Brain microvascular endothelial cell (primary cell): Measurements from ENCODE around the gene METRNL.

ENCODE experiments used
- DNase-seq: peaks from one replicate; pipeline ENCODE4 v3.0.0-alpha.2; 2020
- H3K27ac ChIP-seq: fragments of 250-450 bp; sonication (Bioruptor Pico); 2 replicates; pipeline ENCODE4 v1.5.1; 2020; ENCODE audit warnings: mild to moderate bottlenecking, moderate library complexity
- H3K27me3 ChIP-seq: fragments of 250-450 bp; sonication (Bioruptor Pico); replicated peaks from 2 replicates; pipeline ENCODE4 v1.5.1; 2020; ENCODE audit warnings: mild to moderate bottlenecking
- H3K36me3 ChIP-seq: fragments of 250-450 bp; sonication (Bioruptor Pico); replicated peaks from 2 replicates; pipeline ENCODE4 v1.5.1; 2020; ENCODE audit warnings: mild to moderate bottlenecking
- H3K4me3 ChIP-seq: 2 replicates; pipeline ENCODE4 v1.5.1; 2011; ENCODE audit warnings: low read depth, mild to moderate bottlenecking, control low read depth, low read length, moderate library complexity
- in situ Hi-C: cut with HindIII; loops from 2 replicates; pipeline ENCODE4 v1.10.0; 2017; ENCODE audit warnings: low sequenced_read_pairs, low pct_ligation_motif_present
- TF ChIP-seq, protein P1 (sequence below): IDR thresholded peaks from 2 replicates; pipeline ENCODE4 v1.5.1; 2011; ENCODE audit warnings: low read depth, mild to moderate bottlenecking, moderate library complexity, low read length, control low read depth, inconsistent platforms; ENCODE audit errors: missing control alignments

The METRNL gene

DNA sequence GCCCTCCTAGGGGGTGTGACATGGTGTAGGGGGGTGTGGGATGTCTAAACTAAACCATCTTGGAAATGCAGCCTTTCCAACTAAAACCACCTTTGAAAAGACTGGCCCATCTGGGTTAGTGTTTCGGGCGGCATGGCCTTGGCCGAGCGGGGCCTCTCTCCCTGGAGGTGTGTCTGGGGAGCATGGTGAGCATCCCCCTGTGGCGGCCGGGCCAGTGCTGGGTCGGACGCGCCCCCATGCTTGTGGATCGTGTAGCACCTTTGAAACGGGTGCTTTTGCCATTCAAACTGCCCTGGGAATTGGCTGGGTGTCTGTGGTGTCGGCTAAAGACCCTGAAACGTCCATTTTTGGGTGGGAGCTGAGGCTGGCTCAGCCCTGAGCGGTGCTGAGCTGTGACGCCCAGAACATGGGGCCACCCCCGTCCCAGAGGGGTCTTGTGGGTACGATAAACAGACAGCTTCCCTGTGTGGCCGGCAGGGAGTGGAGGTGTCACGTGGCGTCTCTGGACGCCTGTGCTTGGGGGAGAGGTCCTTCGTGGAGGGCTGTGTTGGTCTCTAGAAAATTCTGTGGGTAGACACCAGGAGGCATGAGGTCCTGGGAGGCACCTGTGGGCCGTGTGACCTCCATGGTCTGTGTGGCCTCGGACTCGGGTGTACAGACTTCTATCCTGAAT lies 6.3 kb downstream of the METRNL start:
- no peak for DNase-seq
- Histone ChIP-seq H3K36me3 (peaks cover 52% of the 10 kb centered on the region), H3K4me3 (no peak overlapping the region), H3K27me3 (no peaks in the 10 kb centered on the region), H3K27ac (no peak overlapping the region)
- in situ Hi-C loops = no loop called here
- TF ChIP-seq, protein P1, sequence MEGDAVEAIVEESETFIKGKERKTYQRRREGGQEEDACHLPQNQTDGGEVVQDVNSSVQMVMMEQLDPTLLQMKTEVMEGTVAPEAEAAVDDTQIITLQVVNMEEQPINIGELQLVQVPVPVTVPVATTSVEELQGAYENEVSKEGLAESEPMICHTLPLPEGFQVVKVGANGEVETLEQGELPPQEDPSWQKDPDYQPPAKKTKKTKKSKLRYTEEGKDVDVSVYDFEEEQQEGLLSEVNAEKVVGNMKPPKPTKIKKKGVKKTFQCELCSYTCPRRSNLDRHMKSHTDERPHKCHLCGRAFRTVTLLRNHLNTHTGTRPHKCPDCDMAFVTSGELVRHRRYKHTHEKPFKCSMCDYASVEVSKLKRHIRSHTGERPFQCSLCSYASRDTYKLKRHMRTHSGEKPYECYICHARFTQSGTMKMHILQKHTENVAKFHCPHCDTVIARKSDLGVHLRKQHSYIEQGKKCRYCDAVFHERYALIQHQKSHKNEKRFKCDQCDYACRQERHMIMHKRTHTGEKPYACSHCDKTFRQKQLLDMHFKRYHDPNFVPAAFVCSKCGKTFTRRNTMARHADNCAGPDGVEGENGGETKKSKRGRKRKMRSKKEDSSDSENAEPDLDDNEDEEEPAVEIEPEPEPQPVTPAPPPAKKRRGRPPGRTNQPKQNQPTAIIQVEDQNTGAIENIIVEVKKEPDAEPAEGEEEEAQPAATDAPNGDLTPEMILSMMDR = no peak

DNA sequence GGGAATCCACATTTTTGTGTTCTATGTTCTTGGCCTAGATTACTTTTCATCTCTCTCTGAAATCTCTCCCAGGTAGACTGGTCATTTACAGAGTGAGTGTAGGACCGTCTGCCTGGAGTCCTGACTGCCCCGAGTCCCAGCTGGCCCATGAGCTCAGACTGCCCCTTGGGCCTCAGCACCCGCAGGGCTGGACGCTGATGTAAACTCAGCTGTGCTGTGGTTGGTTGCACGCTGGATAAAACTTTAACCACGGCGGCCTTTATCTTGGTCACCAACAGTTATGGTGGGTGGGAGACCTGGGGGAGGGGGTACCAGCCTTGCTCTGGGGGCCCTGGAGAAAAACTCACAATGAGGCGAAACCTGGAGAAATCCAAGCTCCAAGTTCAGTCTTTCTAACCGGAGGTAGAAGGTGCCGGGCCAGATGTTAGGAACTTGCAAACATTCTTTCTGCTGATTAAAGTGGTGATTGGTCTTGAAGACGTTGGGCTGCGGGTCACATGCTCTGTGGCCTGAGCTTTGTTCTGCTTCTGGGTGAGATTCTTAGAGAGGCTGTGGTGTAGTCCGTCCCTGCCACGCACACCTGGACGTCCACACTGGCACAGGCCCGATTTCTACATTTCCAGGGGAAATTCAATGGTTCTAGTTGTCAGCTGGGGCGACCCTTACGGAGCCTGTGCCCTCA lies 6.9 kb downstream of the METRNL start:
- TF ChIP-seq, protein P1 = no peak
- Histone ChIP-seq H3K4me3 (no peak overlapping the region), H3K36me3 (peaks cover 58% of the 10 kb centered on the region), H3K27me3 (no peaks in the 10 kb centered on the region), H3K27ac (no peak overlapping the region)
- DNase-seq = no peak
- in situ Hi-C loops = no loop called here

DNA sequence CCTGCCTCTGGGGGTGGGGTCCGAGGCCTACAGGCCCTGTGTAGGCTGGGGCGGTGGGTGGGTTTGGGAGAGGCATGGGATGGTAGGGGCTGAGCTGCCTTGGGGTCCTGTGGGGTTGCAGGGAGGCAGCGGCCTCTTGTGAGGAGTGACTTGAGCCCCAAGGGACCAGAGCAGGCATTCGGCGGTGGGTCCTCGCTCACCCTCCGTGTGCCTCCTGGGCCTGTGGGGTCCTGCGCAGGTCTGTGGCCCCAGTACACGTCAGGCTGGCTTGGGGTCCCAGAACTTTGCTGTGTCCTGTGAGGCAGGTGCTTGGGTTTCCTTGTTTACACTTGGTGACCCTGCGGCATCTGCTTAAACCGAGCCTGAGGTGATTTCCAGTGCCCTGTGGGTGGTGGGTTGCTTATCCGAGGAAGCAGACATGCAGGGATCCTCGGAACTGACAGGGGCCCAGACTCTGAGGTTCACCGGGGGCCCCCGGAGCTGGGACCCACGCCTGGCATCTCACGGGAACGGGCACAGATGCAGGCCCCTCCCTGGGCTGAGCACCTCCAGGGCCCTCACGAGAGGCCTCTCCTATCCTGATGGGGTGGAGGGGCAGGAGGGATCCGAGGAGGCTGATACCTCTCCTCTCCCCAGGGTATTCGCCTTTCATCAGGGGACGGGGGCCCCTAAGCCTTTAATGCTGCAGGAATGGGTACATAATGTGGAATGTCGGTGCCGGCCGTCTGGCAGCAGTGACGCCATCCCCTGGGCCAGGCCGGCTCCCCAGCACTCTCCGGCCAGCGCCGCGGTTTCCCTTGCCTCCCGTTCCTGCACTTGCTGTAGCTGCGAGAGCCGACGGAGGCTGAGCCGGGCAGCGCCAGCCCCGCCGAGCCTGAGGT lies 7.7 kb downstream of the METRNL start:
- no peak overlapping the region for H3K4me3 ChIP-seq
- H3K36me3 ChIP-seq = peaks cover 52% of the 10 kb centered on the region
- H3K27me3 ChIP-seq = no peaks in the 10 kb centered on the region
- TF ChIP-seq, protein P1 = no peak
- no peak overlapping the region for H3K27ac ChIP-seq
- no peak for DNase-seq
- in situ Hi-C loops = no loop called here

DNA sequence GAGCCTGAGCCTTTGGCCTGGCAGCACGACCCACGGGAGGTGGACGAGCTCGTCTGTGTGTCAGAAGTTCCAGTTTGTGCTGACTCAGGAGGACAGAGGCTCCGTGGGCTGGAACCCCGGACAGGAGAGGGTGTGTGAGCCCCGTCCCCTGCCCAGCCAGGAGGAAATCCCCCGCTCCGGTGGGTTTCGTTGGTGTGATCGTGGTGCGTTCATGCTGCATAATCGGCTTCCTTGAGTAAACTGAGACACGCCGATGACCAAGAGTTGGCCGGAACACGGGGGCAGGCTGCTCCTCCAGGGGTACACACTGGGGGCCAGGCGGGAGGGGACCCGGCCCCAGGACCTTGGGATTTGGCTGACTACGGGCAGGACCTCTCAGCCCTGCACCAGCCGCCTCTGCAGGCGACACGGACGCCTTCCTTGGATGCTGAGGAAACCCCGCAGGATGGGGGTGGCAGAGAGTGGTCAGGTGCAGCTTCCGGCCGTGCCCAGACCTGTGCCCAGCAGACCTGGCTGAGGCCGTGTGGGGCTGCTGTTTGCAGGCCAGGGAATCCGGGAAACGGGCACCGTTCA lies 8.5 kb downstream of the METRNL start:
- in situ Hi-C loops = no loop called here
- DNase-seq = no peak
- TF ChIP-seq, protein P1 = no peak
- Histone ChIP-seq H3K27ac (no peak overlapping the region), H3K27me3 (no peaks in the 10 kb centered on the region), H3K4me3 (no peak overlapping the region), H3K36me3 (peaks cover 49% of the 10 kb centered on the region)

DNA sequence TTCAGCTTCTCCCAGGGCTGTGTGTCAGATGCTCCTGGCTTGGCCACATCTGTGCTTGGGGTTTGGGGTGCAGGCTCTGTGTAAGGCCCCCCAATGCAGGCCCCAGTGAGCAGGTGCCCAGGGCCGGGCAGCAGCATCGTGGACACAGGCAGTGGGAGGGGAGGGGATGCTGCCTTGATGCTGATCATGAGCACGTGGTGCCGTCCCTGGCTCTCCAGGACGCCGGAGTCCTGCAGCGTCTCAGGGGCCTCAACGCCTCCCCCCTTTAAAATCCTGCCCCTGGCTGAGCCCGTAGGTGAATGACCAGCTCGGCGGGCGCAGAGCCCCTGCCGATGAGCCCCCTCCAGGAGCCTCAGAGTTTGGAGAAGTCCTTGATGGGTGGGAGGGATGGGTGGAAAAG lies 9.0 kb downstream of the METRNL start:
- TF ChIP-seq, protein P1 = no peak
- no peak for DNase-seq
- no peak overlapping the region for H3K4me3 ChIP-seq
- peaks cover 52% of the 10 kb centered on the region for H3K36me3 ChIP-seq
- no peak overlapping the region for H3K27ac ChIP-seq
- H3K27me3 ChIP-seq = no peaks in the 10 kb centered on the region
- in situ Hi-C loops = no loop called here
